H1 (cell line): ENCODE measurements around the gene MPPED1. TPM values are rescaled to one million over a fixed set of nuclear protein-coding genes. Genes with fewer than 3 reads are reported as not detected.

ENCODE experiments used
- CTCF ChIA-PET: fragments of 300-600 bp; sonication (Branson Sonifier 250); formaldehyde crosslinking; loops from one replicate; lab custom pipeline; 2021; ENCODE audit not compliant: partially characterized antibody; lab: Charles Lee
- POLR2A ChIA-PET: fragments of 300-600 bp; sonication (Branson Sonifier 250); formaldehyde crosslinking; loops from one replicate; lab custom pipeline; 2021; ENCODE audit warnings: inconsistent platforms; ENCODE audit not compliant: partially characterized antibody; lab: Charles Lee
- DNase-seq, 2 experiments: peaks; one replicate each; pipeline versions ENCODE4 v3.0.0 to v3.0.0-alpha.2; 2010 to 2022; ENCODE audit warnings: low spot score in 2 of 2, low read depth in 1 of 2, mixed read lengths in 1 of 2
- FAIRE-seq: peaks from 2 replicates; lab custom pipeline; 2011; peaks lifted over from hg19 to GRCh38; lab: Jason Lieb, UNC
- H2AFZ ChIP-seq: 2 replicates; pipeline ENCODE4 v1.8.1; 2012; ENCODE audit warnings: low read length, inconsistent platforms
- H2AK5ac ChIP-seq: 2 replicates; pipeline ENCODE4 v1.6.1; 2013; ENCODE audit warnings: low read depth, low read length
- H2BK120ac ChIP-seq: replicated peaks from 2 replicates; pipeline ENCODE3; 2013; ENCODE audit warnings: low read depth, low read length, inconsistent platforms
- H2BK12ac ChIP-seq: 2 replicates; pipeline ENCODE4 v1.6.1; 2013; ENCODE audit warnings: low read depth, low read length
- H2BK15ac ChIP-seq: 2 replicates; pipeline ENCODE4 v1.6.1; 2013; ENCODE audit warnings: low read length
- H2BK20ac ChIP-seq: 2 replicates; pipeline ENCODE4 v1.6.1; 2013; ENCODE audit warnings: low read length
- H2BK5ac ChIP-seq: 2 replicates; pipeline ENCODE4 v1.6.1; 2013; ENCODE audit warnings: low read depth, low read length
- H3K14ac ChIP-seq: 2 replicates; pipeline ENCODE4 v1.6.1; 2013; ENCODE audit warnings: inconsistent platforms; ENCODE audit not compliant: insufficient read length
- H3K18ac ChIP-seq: 2 replicates; pipeline ENCODE4 v1.6.1; 2013; ENCODE audit warnings: low read length; ENCODE audit errors: extremely low read depth
- H3K23ac ChIP-seq: 2 replicates; pipeline ENCODE4 v1.6.1; 2013; ENCODE audit warnings: inconsistent platforms; ENCODE audit not compliant: insufficient read length
- H3K23me2 ChIP-seq: 2 replicates; pipeline ENCODE4 v1.6.1; 2013; ENCODE audit warnings: low read depth, low read length
- H3K27ac ChIP-seq: 2 replicates; pipeline ENCODE4 v1.6.1; 2011; ENCODE audit warnings: low read depth, low read length, inconsistent platforms
- H3K27me3 ChIP-seq, 4 experiments: replicated peaks in 1 of 4; 1 replicate in 1 of 4; 2 replicates in 3 of 4; pipeline versions ENCODE4 v1.6.1 to v1.8.1; 2011 to 2013; ENCODE audit warnings: low read length in 3 of 4, mild to moderate bottlenecking in 3 of 4, inconsistent platforms in 2 of 4, mixed read lengths in 2 of 4, moderate library complexity in 1 of 4; ENCODE audit not compliant: control insufficient read depth in 3 of 4, insufficient read depth in 3 of 4; ENCODE audit errors: extremely low read depth in 1 of 4
- H3K36me3 ChIP-seq, 4 experiments: 2 replicates each; pipeline versions ENCODE4 v1.6.1 to v1.8.1; 2011 to 2013; ENCODE audit warnings: mild to moderate bottlenecking in 4 of 4, low read length in 3 of 4, moderate library complexity in 2 of 4, control low read depth in 1 of 4, inconsistent platforms in 1 of 4; ENCODE audit not compliant: insufficient read depth in 4 of 4, control insufficient read depth in 2 of 4
- H3K4ac ChIP-seq: replicated peaks from 2 replicates; pipeline ENCODE3; 2013; ENCODE audit warnings: low read length, low read depth, mixed read lengths, inconsistent platforms; ENCODE audit not compliant: insufficient read length
- H3K4me1 ChIP-seq, 4 experiments: replicated peaks in 1 of 4; 1 replicate in 1 of 4; 2 replicates in 3 of 4; pipeline versions ENCODE4 v1.6.1 to v1.8.1; 2011 to 2013; ENCODE audit warnings: low read length in 3 of 4, inconsistent platforms in 2 of 4, mixed read lengths in 1 of 4; ENCODE audit not compliant: insufficient read depth in 4 of 4, control insufficient read depth in 3 of 4
- H3K4me2 ChIP-seq, 2 experiments: 2 replicates each; pipeline versions ENCODE4 v1.6.1 to v1.8.1; 2011 to 2013; ENCODE audit warnings: low read depth in 2 of 2, low read length in 2 of 2, control low read depth in 1 of 2, inconsistent platforms in 1 of 2, mild to moderate bottlenecking in 1 of 2; ENCODE audit not compliant: insufficient read depth in 1 of 2
- H3K4me3 ChIP-seq, 4 experiments: fragments of 200-600, 300-600 bp in 1 of 4; sonication (generic), shearing (Covaris generic), sonication (Bioruptor Twin) in 1 of 4; 2 replicates each; pipeline versions ENCODE4 v1.5.1 to v1.8.1; 2011 to 2016; ENCODE audit warnings: low read length in 4 of 4, low read depth in 3 of 4, control low read depth in 2 of 4, inconsistent platforms in 2 of 4, mild to moderate bottlenecking in 2 of 4, mixed read lengths in 1 of 4, moderate library complexity in 1 of 4; ENCODE audit not compliant: insufficient read depth in 2 of 4; ENCODE audit errors: extremely low read depth in 1 of 4
- H3K56ac ChIP-seq: replicated peaks from 2 replicates; pipeline ENCODE3; 2013; ENCODE audit warnings: low read depth, mild to moderate bottlenecking, mixed read lengths, low read length, inconsistent platforms; ENCODE audit not compliant: insufficient read length
- H3K79me1 ChIP-seq: 2 replicates; pipeline ENCODE4 v1.6.1; 2013; ENCODE audit warnings: low read depth, low read length, control low read depth
- H3K79me2 ChIP-seq, 2 experiments: 2 replicates each; pipeline versions ENCODE4 v1.6.1 to v1.8.1; 2012 to 2013; ENCODE audit warnings: low read length in 2 of 2, mild to moderate bottlenecking in 2 of 2, inconsistent platforms in 1 of 2; ENCODE audit not compliant: insufficient read depth in 2 of 2, control insufficient read depth in 1 of 2
- H3K9ac ChIP-seq, 4 experiments: replicated peaks in 1 of 4; 1 replicate in 1 of 4; 2 replicates in 3 of 4; pipeline versions ENCODE4 v1.6.1 to v1.8.1; 2011 to 2013; ENCODE audit warnings: low read depth in 3 of 4, low read length in 3 of 4, control low read depth in 2 of 4, mild to moderate bottlenecking in 2 of 4, moderate library complexity in 2 of 4, inconsistent platforms in 1 of 4; ENCODE audit errors: extremely low read depth in 1 of 4
- H3K9me3 ChIP-seq, 2 experiments: 2 replicates each; pipeline versions ENCODE4 v1.6.1 to v1.8.1; 2012 to 2013; ENCODE audit warnings: mild to moderate bottlenecking in 2 of 2, moderate library complexity in 2 of 2, control low read depth in 1 of 2, inconsistent platforms in 1 of 2, low read depth in 1 of 2, low read length in 1 of 2, mixed read lengths in 1 of 2; ENCODE audit not compliant: insufficient read depth in 2 of 2
- H4K20me1 ChIP-seq, 2 experiments: replicated peaks in 1 of 2; 2 replicates each; pipeline versions ENCODE3 to v1.8.1; 2011 to 2013; ENCODE audit warnings: inconsistent platforms in 2 of 2, low read length in 2 of 2, mild to moderate bottlenecking in 1 of 2; ENCODE audit not compliant: insufficient read depth in 2 of 2, control insufficient read depth in 1 of 2
- H4K5ac ChIP-seq: 2 replicates; pipeline ENCODE4 v1.6.1; 2013; ENCODE audit warnings: low read length, low read depth, mixed read lengths, inconsistent platforms; ENCODE audit not compliant: insufficient read length
- H4K8ac ChIP-seq: 2 replicates; pipeline ENCODE4 v1.8.0; 2013; ENCODE audit warnings: mild to moderate bottlenecking, moderate library complexity, low read length, inconsistent platforms; ENCODE audit not compliant: insufficient read depth; ENCODE audit errors: extremely low read depth
- H4K91ac ChIP-seq: replicated peaks from 2 replicates; pipeline ENCODE3; 2013; ENCODE audit warnings: low read length, mixed read lengths, inconsistent platforms; ENCODE audit not compliant: insufficient read length
- BCL11A ChIP-seq, 2 experiments: IDR thresholded peaks; one replicate each; pipeline ENCODE4 v1.6.1; 2011; ENCODE audit warnings: low read depth in 2 of 2, low read length in 2 of 2, mild to moderate bottlenecking in 2 of 2
- CEBPB ChIP-seq: IDR thresholded peaks from 2 replicates; pipeline ENCODE4 v1.6.1; 2012; ENCODE audit warnings: low read depth, low read length
- CREB1 ChIP-seq: IDR thresholded peaks from 2 replicates; pipeline ENCODE4 v1.6.1; 2012; ENCODE audit warnings: inconsistent platforms
- GABPA ChIP-seq: IDR thresholded peaks from 2 replicates; pipeline ENCODE4 v1.6.1; 2011; ENCODE audit warnings: mild to moderate bottlenecking, low read length, moderate library complexity, borderline replicate concordance; ENCODE audit not compliant: insufficient read depth
- HDAC2 ChIP-seq, 2 experiments: fragments of 300-600 bp in 1 of 2; sonication (generic) in 1 of 2; IDR thresholded peaks; 2 replicates each; pipeline ENCODE4 v1.6.1; 2011 to 2012; ENCODE audit warnings: low read depth in 2 of 2, low read length in 2 of 2, mild to moderate bottlenecking in 2 of 2, moderate library complexity in 2 of 2, borderline replicate concordance in 1 of 2, inconsistent platforms in 1 of 2
- JUND ChIP-seq: IDR thresholded peaks from 2 replicates; pipeline ENCODE4 v1.6.1; 2011; ENCODE audit warnings: mild to moderate bottlenecking, improper control_type of control experiment, low read length
- MAFK ChIP-seq: IDR thresholded peaks from 2 replicates; pipeline ENCODE4 v1.6.1; 2012; ENCODE audit warnings: low read depth, mild to moderate bottlenecking, improper control_type of control experiment, low read length
- NRF1 ChIP-seq: IDR thresholded peaks from 2 replicates; pipeline ENCODE4 v1.6.1; 2011; ENCODE audit warnings: mild to moderate bottlenecking, low read depth, low read length, improper control_type of control experiment
- RAD21 ChIP-seq, 2 experiments: IDR thresholded peaks in 1 of 2; conservative IDR thresholded peaks in 1 of 2; 2 replicates each; pipeline ENCODE4 v1.6.1; 2011; ENCODE audit warnings: low read depth in 2 of 2, low read length in 2 of 2, improper control_type of control experiment in 1 of 2, inconsistent platforms in 1 of 2, mild to moderate bottlenecking in 1 of 2, moderate library complexity in 1 of 2
- RBBP5 ChIP-seq: IDR thresholded peaks from 2 replicates; pipeline ENCODE4 v1.7.1; 2012; ENCODE audit warnings: low read depth, mild to moderate bottlenecking, inconsistent platforms, low read length, moderate library complexity, borderline replicate concordance
- RFX5 ChIP-seq: IDR thresholded peaks from 2 replicates; pipeline ENCODE4 v1.6.1; 2011; ENCODE audit warnings: low read depth, low read length, improper control_type of control experiment, borderline replicate concordance
- SRF ChIP-seq: IDR thresholded peaks from 2 replicates; pipeline ENCODE4 v1.6.1; 2011; ENCODE audit warnings: mild to moderate bottlenecking, low read depth, low read length, moderate library complexity
- TAF1 ChIP-seq: IDR thresholded peaks from 2 replicates; pipeline ENCODE4 v1.6.1; 2011; ENCODE audit warnings: mild to moderate bottlenecking, low read depth, low read length
- TBP ChIP-seq: IDR thresholded peaks from 2 replicates; pipeline ENCODE4 v1.6.1; 2011; ENCODE audit warnings: low read depth, low read length, improper control_type of control experiment
- TCF12 ChIP-seq: IDR thresholded peaks from 2 replicates; pipeline ENCODE4 v1.6.1; 2011; ENCODE audit warnings: low read depth, mild to moderate bottlenecking, low read length
- TEAD4 ChIP-seq: IDR thresholded peaks from 2 replicates; pipeline ENCODE4 v1.6.1; 2012; ENCODE audit warnings: low read depth, low read length, inconsistent platforms, mixed read lengths
- WGBS, 2 experiments: shearing (Covaris generic) in 1 of 2; methylation state at CpG; one replicate each; pipeline versions ENCODE4 v1.1.6 to v1.1.7; 2013 to 2015; ENCODE audit warnings: low lambda C conversion rate in 2 of 2, mixed read lengths in 2 of 2, inconsistent platforms in 1 of 2, low coverage in 1 of 2, missing lambda C conversion rate in 1 of 2; ENCODE audit not compliant: insufficient replicate concordance in 2 of 2, insufficient coverage in 1 of 2, insufficient read length in 1 of 2; ENCODE audit errors: extremely low coverage in 1 of 2, missing lambda C conversion rate in 1 of 2; 5-methylcytosine and 5-hydroxymethylcytosine counted together
- polyA plus RNA-seq, 7 experiments: library from polyadenylated mRNA; depleted of rRNA in 3 of 7; stranded (reverse) in 5 of 7; unstranded in 2 of 7; fragments of >200 nt in 5 of 7; fragments of 200-250 nt in 2 of 7; gene quantifications; 1 replicate in 5 of 7; 2 replicates in 1 of 7; 4 replicates in 1 of 7; pipeline versions ENCODE4 v1.2.1 to v1.2.3, GENCODE V29; 2011 to 2013; ENCODE audit warnings: missing spikeins in 2 of 7, mixed read lengths in 2 of 7
- total RNA-seq: library from RNA; stranded (reverse); fragmentation: NEBNext Ultra II Directional; extraction: Animal tissue kit (Norgen Biotek cat#: 25700); gene quantifications from 2 replicates; pipeline ENCODE4 v1.2.1, GENCODE V29; 2021

Gene MPPED1
- total and polyA plus RNA-seq, 2 of the 8 experiments (the other 6 are each of a cell fraction or from before 2014, with no cell fraction given), result 0.29 to 0.37 TPM

- Histone ChIP-seq H2AFZ (no peak overlapping the region), H2AK5ac (no peak overlapping the region), H3K4me2 (no peak overlapping the region), H3K9me3 (no peaks in the 10 kb centered on the region), H2BK12ac (no peak overlapping the region), H3K79me1 (no peaks in the 10 kb centered on the region), H3K18ac (no peak overlapping the region), H3K14ac (no peak overlapping the region), H3K56ac (no peak overlapping the region), H4K20me1 (no peaks in the 10 kb centered on the region), H3K79me2 (no peaks in the 10 kb centered on the region), H2BK5ac (no peak overlapping the region), H2BK15ac (0 out of 2 replicates have a peak overlapping the region, but pooled peaks have one; percentile 72), H3K9ac (no peak overlapping the region), H3K23me2 (no peaks in the 10 kb centered on the region), H4K91ac (no peak overlapping the region), H4K5ac (no peak overlapping the region), H3K4ac (no peak overlapping the region), H3K27me3 (no peaks in the 10 kb centered on the region), H2BK120ac (no peak overlapping the region), H3K23ac (no peak overlapping the region), H3K4me3 (no peak overlapping the region), H3K4me1 (no peaks in the 10 kb centered on the region), H4K8ac (no peak overlapping the region), H3K36me3 (no peaks in the 10 kb centered on the region), H3K27ac (no peak overlapping the region), H2BK20ac (no peak overlapping the region)
- FAIRE-seq (no peak), DNase-seq (no peak)
- CTCF ChIA-PET, result interaction anchor here (1.1 to 1.8 kb wide), 2 partner anchors 14 to 54 kb away, joined by 4 to 5 read pairs; no protein-coding TSS in a partner anchor
- WGBS, 2 experiments, result 86% methylated on average over 6 of the region's 6 CpGs; no CpG with 5 or more reads in 1 of the 2 experiments
- POLR2A ChIA-PET, result no interaction called here
- TF ChIP-seq JUND (no peak), RBBP5 (no peak), GABPA (no peak), TCF12 (no peak), RAD21 (IDR thresholded peaks at IDR 0.05 in 1 of 2, conservative IDR thresholded peaks at IDR 0.05 in 1 of 2; ENCODE audit: low read depth in 2 of 2, low read length in 2 of 2) (no peak), CEBPB (no peak), TEAD4 (no peak), RFX5 (no peak), CREB1 (no peak), TBP (no peak), BCL11A (IDR thresholded peaks at IDR 0.05; ENCODE audit: low read depth in 2 of 2, low read length in 2 of 2) (no peak), NRF1 (no peak), SRF (no peak), HDAC2 (IDR thresholded peaks at IDR 0.05; ENCODE audit: borderline replicate concordance in 1 of 2, low read depth in 2 of 2, low read length in 2 of 2) (no peak), MAFK (no peak), TAF1 (no peak)
Measured at GRCh38 chr22:43441216-43441615, 29.4 kb downstream of the MPPED1 start.
